HEK293 (cell line): ENCODE measurements around the gene PTPRCAP.

Experiments
- CTCF ChIA-PET: fragments of 350-600 bp; formaldehyde crosslinking; extraction: SDS; loops from one replicate; lab custom pipeline; 2021; ENCODE audit warnings: antibody characterized with exemption; lab: Yijun Ruan, JAX
- POLR2A ChIA-PET: fragments of 300-600 bp; formaldehyde crosslinking; extraction: SDS; loops from one replicate; lab custom pipeline; 2020; ENCODE audit warnings: antibody characterized with exemption, inconsistent platforms; lab: Yijun Ruan, JAX
- H3K27ac ChIP-seq: fragments of 200-500 bp; sonication (Bioruptor generic); 2 replicates; pipeline ENCODE4 v1.5.1; 2014; ENCODE audit warnings: low read depth, low read length, control low read depth, inconsistent platforms; ENCODE audit errors: extremely low read depth
- H3K36me3 ChIP-seq, 2 experiments: fragments of 200-500 bp in 1 of 2; sonication (Bioruptor generic) in 1 of 2; 1 replicate in 1 of 2; 2 replicates in 1 of 2; pipeline ENCODE4 v1.5.1; 2014 to 2017; ENCODE audit warnings: inconsistent platforms in 2 of 2, low read length in 2 of 2; ENCODE audit not compliant: control insufficient read depth in 2 of 2, insufficient read depth in 1 of 2
- H3K4me1 ChIP-seq: fragments of 200-500 bp; sonication (Bioruptor generic); 2 replicates; pipeline ENCODE4 v1.5.1; 2014; ENCODE audit warnings: mild to moderate bottlenecking, low read length, inconsistent platforms; ENCODE audit not compliant: control insufficient read depth, insufficient read depth
- H3K4me3 ChIP-seq: 2 replicates; pipeline ENCODE4 v1.5.1; 2011; ENCODE audit warnings: low read depth, mild to moderate bottlenecking, control low read depth, low read length, moderate library complexity
- H3K9me3 ChIP-seq: fragments of 200-500 bp; sonication (Bioruptor generic); 2 replicates; pipeline ENCODE4 v1.5.1; 2014; ENCODE audit warnings: low read depth, low read length, inconsistent platforms; ENCODE audit not compliant: control insufficient read depth, insufficient read depth
- EGR2 ChIP-seq: fragments of 450-650 bp; formaldehyde crosslinking; IDR thresholded peaks from 2 replicates; pipeline ENCODE4 v1.5.1; 2016; ENCODE audit warnings: low read depth, missing biosample characterization, missing genetic modification characterization
- GLIS2 ChIP-seq: fragments of 450-650 bp; formaldehyde crosslinking; IDR thresholded peaks from 2 replicates; pipeline ENCODE4 v1.5.1; 2016; ENCODE audit warnings: missing biosample characterization, missing genetic modification characterization
- HIC1 ChIP-seq: fragments of 450-650 bp; formaldehyde crosslinking; IDR thresholded peaks from 2 replicates; pipeline ENCODE4 v1.5.1; 2016; ENCODE audit warnings: missing biosample characterization, missing genetic modification characterization
- HOXD13 ChIP-seq: sonication (generic); formaldehyde crosslinking; IDR thresholded peaks from 2 replicates; pipeline ENCODE4 v1.8.0; 2022; ENCODE audit warnings: missing genetic modification reagents, borderline replicate concordance
- KLF1 ChIP-seq: fragments of 450-650 bp; formaldehyde crosslinking; IDR thresholded peaks from 2 replicates; pipeline ENCODE4 v1.5.1; 2016; ENCODE audit warnings: missing biosample characterization, missing genetic modification characterization
- KLF8 ChIP-seq: fragments of 450-650 bp; formaldehyde crosslinking; IDR thresholded peaks from 2 replicates; pipeline ENCODE4 v1.5.1; 2016; ENCODE audit warnings: missing biosample characterization, missing genetic modification characterization
- ZNF530 ChIP-seq: fragments of 450-650 bp; formaldehyde crosslinking; IDR thresholded peaks from 2 replicates; pipeline ENCODE4 v1.5.1; 2016; ENCODE audit warnings: low read depth, missing biosample characterization, missing genetic modification characterization
- ZNF596 ChIP-seq: fragments of 450-650 bp; IDR thresholded peaks from 2 replicates; pipeline ENCODE4 v1.5.0; 2018; ENCODE audit warnings: missing biosample characterization, mild to moderate bottlenecking, missing genetic modification characterization, moderate library complexity
- TF ChIP-seq, protein P1 (sequence below): fragments of 450-650 bp; formaldehyde crosslinking; conservative IDR thresholded peaks from 2 replicates; pipeline ENCODE4 v1.5.1; 2016; ENCODE audit warnings: low read depth, missing biosample characterization, missing genetic modification characterization
- TF ChIP-seq, protein P2 (sequence below): fragments of 450-650 bp; formaldehyde crosslinking; IDR thresholded peaks from 2 replicates; pipeline ENCODE4 v1.5.1; 2016; ENCODE audit warnings: missing biosample characterization, missing genetic modification characterization
- TF ChIP-seq, protein P3 (sequence below): fragments of 450-650 bp; formaldehyde crosslinking; IDR thresholded peaks from 2 replicates; pipeline ENCODE4 v1.5.0; 2017; ENCODE audit warnings: missing biosample characterization, missing genetic modification characterization, borderline replicate concordance
- TF ChIP-seq, protein P4 (sequence below): fragments of 450-650 bp; formaldehyde crosslinking; IDR thresholded peaks from 2 replicates; pipeline ENCODE4 v1.5.1; 2017; ENCODE audit warnings: missing biosample characterization, missing genetic modification characterization

PTPRCAP gene

DNA sequence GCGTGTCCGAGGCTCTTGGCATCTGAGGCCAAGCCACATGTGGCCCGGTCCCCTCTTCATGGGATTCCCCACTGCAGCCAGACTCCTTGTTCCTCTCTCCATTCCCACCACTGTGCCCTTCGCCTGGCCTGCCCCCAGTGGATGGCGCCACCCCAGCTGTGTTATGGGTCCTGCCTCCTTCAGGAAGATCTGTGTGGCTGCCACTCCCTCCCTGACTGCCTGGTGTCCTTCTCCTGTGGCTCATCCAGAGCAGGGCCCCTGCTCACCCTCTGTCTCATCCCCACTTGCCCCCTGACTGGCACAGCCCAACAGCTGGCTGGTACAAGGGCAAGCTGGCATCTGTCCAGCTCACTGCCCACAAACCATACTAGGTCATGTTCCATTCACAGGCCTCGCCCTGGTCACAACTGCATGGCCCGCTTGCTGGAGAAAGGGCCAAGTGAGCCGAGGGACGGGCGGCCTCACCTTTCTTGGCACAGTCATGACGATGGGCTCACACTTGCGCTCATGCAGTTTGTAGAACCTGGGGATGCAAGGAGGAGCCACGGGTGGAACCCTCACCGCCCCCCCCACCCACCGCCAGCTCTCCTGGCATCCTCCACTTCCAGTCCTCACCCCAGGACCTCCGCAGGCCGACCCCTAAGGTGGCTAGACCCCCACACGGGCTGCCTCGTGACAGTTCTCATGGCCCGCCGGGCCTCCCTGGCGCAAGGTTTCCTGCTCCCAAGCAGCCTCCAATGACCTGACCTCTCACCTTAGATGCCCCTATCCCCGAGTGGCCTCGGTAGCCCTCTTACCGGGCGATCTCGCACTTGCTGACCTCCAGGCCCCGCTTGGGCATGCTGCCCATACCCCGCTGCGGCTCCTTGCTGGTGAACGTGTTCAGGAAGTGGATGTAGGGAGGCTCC lies 2.1 kb upstream of the PTPRCAP start (continued):
- TF ChIP-seq, protein P1, sequence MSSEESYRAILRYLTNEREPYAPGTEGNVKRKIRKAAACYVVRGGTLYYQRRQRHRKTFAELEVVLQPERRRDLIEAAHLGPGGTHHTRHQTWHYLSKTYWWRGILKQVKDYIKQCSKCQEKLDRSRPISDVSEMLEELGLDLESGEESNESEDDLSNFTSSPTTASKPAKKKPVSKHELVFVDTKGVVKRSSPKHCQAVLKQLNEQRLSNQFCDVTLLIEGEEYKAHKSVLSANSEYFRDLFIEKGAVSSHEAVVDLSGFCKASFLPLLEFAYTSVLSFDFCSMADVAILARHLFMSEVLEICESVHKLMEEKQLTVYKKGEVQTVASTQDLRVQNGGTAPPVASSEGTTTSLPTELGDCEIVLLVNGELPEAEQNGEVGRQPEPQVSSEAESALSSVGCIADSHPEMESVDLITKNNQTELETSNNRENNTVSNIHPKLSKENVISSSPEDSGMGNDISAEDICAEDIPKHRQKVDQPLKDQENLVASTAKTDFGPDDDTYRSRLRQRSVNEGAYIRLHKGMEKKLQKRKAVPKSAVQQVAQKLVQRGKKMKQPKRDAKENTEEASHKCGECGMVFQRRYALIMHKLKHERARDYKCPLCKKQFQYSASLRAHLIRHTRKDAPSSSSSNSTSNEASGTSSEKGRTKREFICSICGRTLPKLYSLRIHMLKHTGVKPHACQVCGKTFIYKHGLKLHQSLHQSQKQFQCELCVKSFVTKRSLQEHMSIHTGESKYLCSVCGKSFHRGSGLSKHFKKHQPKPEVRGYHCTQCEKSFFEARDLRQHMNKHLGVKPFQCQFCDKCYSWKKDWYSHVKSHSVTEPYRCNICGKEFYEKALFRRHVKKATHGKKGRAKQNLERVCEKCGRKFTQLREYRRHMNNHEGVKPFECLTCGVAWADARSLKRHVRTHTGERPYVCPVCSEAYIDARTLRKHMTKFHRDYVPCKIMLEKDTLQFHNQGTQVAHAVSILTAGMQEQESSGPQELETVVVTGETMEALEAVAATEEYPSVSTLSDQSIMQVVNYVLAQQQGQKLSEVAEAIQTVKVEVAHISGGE (tag by site-specific recombination) = 0 out of 2 replicates have a peak, but pooled peaks have one; percentile 17
- TF ChIP-seq ZNF530 (tag by site-specific recombination) (no peak), KLF1 (tag by site-specific recombination) (no peak), HOXD13 (no peak)
- TF ChIP-seq, protein P2, sequence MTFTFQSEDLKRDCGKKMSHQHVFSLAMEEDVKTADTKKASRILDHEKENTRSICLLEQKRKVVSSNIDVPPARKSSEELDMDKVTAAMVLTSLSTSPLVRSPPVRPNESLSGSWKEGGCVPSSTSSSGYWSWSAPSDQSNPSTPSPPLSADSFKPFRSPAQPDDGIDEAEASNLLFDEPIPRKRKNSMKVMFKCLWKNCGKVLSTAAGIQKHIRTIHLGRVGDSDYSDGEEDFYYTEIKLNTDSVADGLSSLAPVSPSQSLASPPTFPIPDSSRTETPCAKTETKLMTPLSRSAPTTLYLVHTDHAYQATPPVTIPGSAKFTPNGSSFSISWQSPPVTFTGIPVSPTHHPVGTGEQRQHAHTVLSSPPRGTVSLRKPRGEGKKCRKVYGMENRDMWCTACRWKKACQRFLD (tag by site-specific recombination) = no peak

DNA sequence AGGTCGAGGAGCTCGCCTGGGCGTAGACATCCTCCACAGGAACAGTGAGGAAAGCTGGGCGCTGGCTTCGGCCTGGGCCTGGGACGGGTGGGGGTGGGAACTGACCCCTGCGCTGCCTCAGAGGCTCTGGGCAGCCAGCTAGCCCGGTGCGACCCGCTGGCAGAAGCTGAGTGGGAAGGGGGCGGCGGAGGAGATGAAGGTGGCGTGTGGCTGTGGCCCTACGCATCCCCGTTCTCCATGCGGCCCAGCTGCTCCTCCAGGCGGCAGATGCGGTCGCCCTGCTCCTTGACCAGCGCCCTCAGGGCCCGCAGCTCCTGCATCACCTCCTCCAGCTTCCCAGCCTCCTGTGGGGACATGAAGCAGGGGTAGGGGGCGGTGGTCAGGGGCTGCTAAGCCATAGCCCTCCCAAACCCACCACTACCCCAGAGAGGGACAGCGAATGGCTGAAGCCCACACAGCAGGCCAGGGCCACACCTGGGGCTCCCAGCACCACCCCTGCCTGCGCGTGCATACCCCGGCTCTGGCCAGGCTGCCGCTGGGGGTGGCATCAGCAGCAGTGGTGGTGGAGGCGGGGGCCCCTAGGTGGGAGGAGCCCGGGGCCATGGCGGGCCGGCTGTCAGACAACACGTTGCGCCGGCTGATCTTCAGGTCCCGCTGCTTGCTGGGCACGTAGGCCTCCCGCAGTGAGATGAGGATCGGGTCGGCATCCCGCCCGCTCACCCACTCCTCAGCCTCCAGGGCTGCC lies 848 bp upstream of the PTPRCAP start:
- H3K4me3 ChIP-seq = no peak overlapping the region
- H3K27ac ChIP-seq = no peak overlapping the region
- H3K36me3 ChIP-seq = peaks cover 0 to 77% of the 10 kb centered on the region in 2 experiments; a peak in 1 of 3 replicates
- CTCF ChIA-PET = interaction anchor here (0.7 to 1.0 kb wide), 2 partner anchors 37 to 57 kb away, joined by 4 to 5 read pairs; partner anchors contain the start of gene PPP1CA
- POLR2A ChIA-PET = interaction anchor here (0.6 to 2.6 kb wide), 10 partner anchors 10 to 1550 kb away, joined by 3 to 11 read pairs (median 6); partner anchors contain the start of genes FIBP, PPP1CA, RPS6KB2 and TMEM134
- no peaks in the 10 kb centered on the region for H3K9me3 ChIP-seq
- no peaks in the 10 kb centered on the region for H3K4me1 ChIP-seq
- TF ChIP-seq GLIS2 (tag by site-specific recombination) = peak; percentile 16; the same call in 1 of the 2 replicates
- peak; percentile 54 for TF ChIP-seq HIC1
- TF ChIP-seq KLF8 (tag by site-specific recombination) = no peak
- peak; percentile 18; the same call in 1 of the 2 replicates for TF ChIP-seq EGR2 (tag by site-specific recombination)
- TF ChIP-seq, protein P3, sequence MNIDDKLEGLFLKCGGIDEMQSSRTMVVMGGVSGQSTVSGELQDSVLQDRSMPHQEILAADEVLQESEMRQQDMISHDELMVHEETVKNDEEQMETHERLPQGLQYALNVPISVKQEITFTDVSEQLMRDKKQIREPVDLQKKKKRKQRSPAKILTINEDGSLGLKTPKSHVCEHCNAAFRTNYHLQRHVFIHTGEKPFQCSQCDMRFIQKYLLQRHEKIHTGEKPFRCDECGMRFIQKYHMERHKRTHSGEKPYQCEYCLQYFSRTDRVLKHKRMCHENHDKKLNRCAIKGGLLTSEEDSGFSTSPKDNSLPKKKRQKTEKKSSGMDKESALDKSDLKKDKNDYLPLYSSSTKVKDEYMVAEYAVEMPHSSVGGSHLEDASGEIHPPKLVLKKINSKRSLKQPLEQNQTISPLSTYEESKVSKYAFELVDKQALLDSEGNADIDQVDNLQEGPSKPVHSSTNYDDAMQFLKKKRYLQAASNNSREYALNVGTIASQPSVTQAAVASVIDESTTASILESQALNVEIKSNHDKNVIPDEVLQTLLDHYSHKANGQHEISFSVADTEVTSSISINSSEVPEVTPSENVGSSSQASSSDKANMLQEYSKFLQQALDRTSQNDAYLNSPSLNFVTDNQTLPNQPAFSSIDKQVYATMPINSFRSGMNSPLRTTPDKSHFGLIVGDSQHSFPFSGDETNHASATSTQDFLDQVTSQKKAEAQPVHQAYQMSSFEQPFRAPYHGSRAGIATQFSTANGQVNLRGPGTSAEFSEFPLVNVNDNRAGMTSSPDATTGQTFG (tag by site-specific recombination) = no peak
- TF ChIP-seq, protein P4, sequence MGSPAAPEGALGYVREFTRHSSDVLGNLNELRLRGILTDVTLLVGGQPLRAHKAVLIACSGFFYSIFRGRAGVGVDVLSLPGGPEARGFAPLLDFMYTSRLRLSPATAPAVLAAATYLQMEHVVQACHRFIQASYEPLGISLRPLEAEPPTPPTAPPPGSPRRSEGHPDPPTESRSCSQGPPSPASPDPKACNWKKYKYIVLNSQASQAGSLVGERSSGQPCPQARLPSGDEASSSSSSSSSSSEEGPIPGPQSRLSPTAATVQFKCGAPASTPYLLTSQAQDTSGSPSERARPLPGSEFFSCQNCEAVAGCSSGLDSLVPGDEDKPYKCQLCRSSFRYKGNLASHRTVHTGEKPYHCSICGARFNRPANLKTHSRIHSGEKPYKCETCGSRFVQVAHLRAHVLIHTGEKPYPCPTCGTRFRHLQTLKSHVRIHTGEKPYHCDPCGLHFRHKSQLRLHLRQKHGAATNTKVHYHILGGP (tag by site-specific recombination) = no peak
- no peak for TF ChIP-seq ZNF596 (tag by site-specific recombination)
